ENCODE results near the gene DAGLB.
"Not testable (repeated sequence)": the region's sequence is repeated elsewhere in the genome, so short reads cannot be mapped to it uniquely, and the experiment has no call there.

The DAGLB gene

GRCh38 chr7:6447581-6448199, at the start of gene DAGLB:
DAGLB (minus strand) TSS chr7:6447954; CDS start chr7:6447842, 112 bp downstream.
- DNase-seq, result peak; percentile 97

- DNase-seq, result no peak
These were observed 49.8 kb upstream of the DAGLB start for GRCh38 chr7:6497637-6497905.

GRCh38 chr7:6496842-6497636, 49.3 kb upstream of the DAGLB start:
- DNase-seq, result no peak

GRCh38 chr7:6495597-6496262, 48.0 kb upstream of the DAGLB start:
- DNase-seq, result no peak

GRCh38 chr7:6494365-6494764, 46.6 kb upstream of the DAGLB start:
- DNase-seq, result no peak

- no peak for DNase-seq
These were observed 43.4 kb upstream of the DAGLB start for GRCh38 chr7:6491194-6491593.

- no peak for DNase-seq
These were observed 41.9 kb upstream of the DAGLB start for GRCh38 chr7:6489612-6490011.

- DNase-seq, result no peak
These were observed 39.4 kb upstream of the DAGLB start for GRCh38 chr7:6487184-6487545.

GRCh38 chr7:6486438-6487183, 38.9 kb upstream of the DAGLB start:
- DNase-seq, result no peak

GRCh38 chr7:6482743-6483119, 35.0 kb upstream of the DAGLB start:
- DNase-seq, result no peak

- no peak for DNase-seq
These were observed 34.6 kb upstream of the DAGLB start for GRCh38 chr7:6482307-6482706.

GRCh38 chr7:6481445-6481844, 33.7 kb upstream of the DAGLB start:
- no peak for DNase-seq

GRCh38 chr7:6480323-6480660, 32.5 kb upstream of the DAGLB start:
- DNase-seq, result no peak

- no peak for DNase-seq
These were observed 31.3 kb upstream of the DAGLB start for GRCh38 chr7:6479067-6479466.

- DNase-seq, result no peak
These were observed 30.4 kb upstream of the DAGLB start for GRCh38 chr7:6478186-6478585.

GRCh38 chr7:6477318-6477660, 29.5 kb upstream of the DAGLB start:
- no peak for DNase-seq

GRCh38 chr7:6476596-6477317, 29.0 kb upstream of the DAGLB start:
- no peak for DNase-seq

GRCh38 chr7:6475433-6476186, 27.9 kb upstream of the DAGLB start:
- no peak for DNase-seq

GRCh38 chr7:6465862-6466261, 18.1 kb upstream of the DAGLB start:
- no peak for DNase-seq

GRCh38 chr7:6463609-6464008, 15.9 kb upstream of the DAGLB start:
- not testable (repeated sequence) for DNase-seq

GRCh38 chr7:6461946-6462550, 14.3 kb upstream of the DAGLB start:
- DNase-seq, result no peak

GRCh38 chr7:6460990-6461584, 13.3 kb upstream of the DAGLB start:
- DNase-seq, result no peak

Measured in retina (tissue), 1 donor.